DND-41 (cell line): Measurements from ENCODE around the gene PIAS1.

Source experiments
- EZH2 ChIP-seq: IDR thresholded peaks from 3 replicates; pipeline ENCODE4 v1.6.1; 2012; ENCODE audit warnings: borderline replicate concordance, low read depth, mild to moderate bottlenecking, moderate library complexity, low read length, inconsistent platforms; ENCODE audit not compliant: severe bottlenecking
- TF ChIP-seq, protein P1 (sequence below): IDR thresholded peaks from 2 replicates; pipeline ENCODE4 v1.5.1; 2012; ENCODE audit warnings: borderline replicate concordance, low read length, moderate library complexity, mild to moderate bottlenecking; ENCODE audit not compliant: poor library complexity, severe bottlenecking; ENCODE audit errors: extremely low read depth

GRCh38 chr15:68203486-68203885 lies 149.4 kb downstream of the PIAS1 start:
- TF ChIP-seq, protein P1, sequence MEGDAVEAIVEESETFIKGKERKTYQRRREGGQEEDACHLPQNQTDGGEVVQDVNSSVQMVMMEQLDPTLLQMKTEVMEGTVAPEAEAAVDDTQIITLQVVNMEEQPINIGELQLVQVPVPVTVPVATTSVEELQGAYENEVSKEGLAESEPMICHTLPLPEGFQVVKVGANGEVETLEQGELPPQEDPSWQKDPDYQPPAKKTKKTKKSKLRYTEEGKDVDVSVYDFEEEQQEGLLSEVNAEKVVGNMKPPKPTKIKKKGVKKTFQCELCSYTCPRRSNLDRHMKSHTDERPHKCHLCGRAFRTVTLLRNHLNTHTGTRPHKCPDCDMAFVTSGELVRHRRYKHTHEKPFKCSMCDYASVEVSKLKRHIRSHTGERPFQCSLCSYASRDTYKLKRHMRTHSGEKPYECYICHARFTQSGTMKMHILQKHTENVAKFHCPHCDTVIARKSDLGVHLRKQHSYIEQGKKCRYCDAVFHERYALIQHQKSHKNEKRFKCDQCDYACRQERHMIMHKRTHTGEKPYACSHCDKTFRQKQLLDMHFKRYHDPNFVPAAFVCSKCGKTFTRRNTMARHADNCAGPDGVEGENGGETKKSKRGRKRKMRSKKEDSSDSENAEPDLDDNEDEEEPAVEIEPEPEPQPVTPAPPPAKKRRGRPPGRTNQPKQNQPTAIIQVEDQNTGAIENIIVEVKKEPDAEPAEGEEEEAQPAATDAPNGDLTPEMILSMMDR = no peak
- no peak for TF ChIP-seq EZH2
